Measurements from ENCODE around the gene MRPL37.
A peak's percentile ranks its signal among the peaks of the same experiment; 100 is the strongest.

MRPL37 gene

GRCh38 chr1:54247863-54248515 is 48.0 kb downstream of the MRPL37 start:
- peaks cover 38% of the 10 kb centered on the region for H3K4me1 ChIP-seq (ENCODE audit: control insufficient read depth, insufficient read depth, low read length)
- peaks cover 5% of the 10 kb centered on the region for H3K36me3 ChIP-seq (ENCODE audit: insufficient read depth, low read length)
- H3K4me3 ChIP-seq (ENCODE audit: low read length) = no peak overlapping the region
- no peak overlapping the region for H3K9ac ChIP-seq (ENCODE audit: low read depth, low read length)
- no peaks in the 10 kb centered on the region for H3K9me3 ChIP-seq (replicated peaks; ENCODE audit: low read length)
- H3K4me2 ChIP-seq (ENCODE audit: low read length) = no peak overlapping the region
- H3K27me3 ChIP-seq (ENCODE audit: control insufficient read depth, insufficient read depth, low read length) = no peaks in the 10 kb centered on the region

GRCh38 chr1:54248966-54249365 is 49.0 kb downstream of the MRPL37 start:
- peak overlapping the region; percentile 37 for H3K9ac ChIP-seq (ENCODE audit: low read depth, low read length)
- no peaks in the 10 kb centered on the region for H3K27me3 ChIP-seq (ENCODE audit: control insufficient read depth, insufficient read depth, low read length)
- H3K4me3 ChIP-seq (ENCODE audit: low read length) = no peak overlapping the region
- peaks cover 5% of the 10 kb centered on the region for H3K36me3 ChIP-seq (ENCODE audit: insufficient read depth, low read length)
- no peaks in the 10 kb centered on the region for H3K9me3 ChIP-seq (replicated peaks; ENCODE audit: low read length)
- H3K4me1 ChIP-seq (ENCODE audit: control insufficient read depth, insufficient read depth, low read length) = peaks cover 47% of the 10 kb centered on the region
- no peak overlapping the region for H3K4me2 ChIP-seq (ENCODE audit: low read length)

- H3K36me3 ChIP-seq (ENCODE audit: insufficient read depth, low read length) = peaks cover 5% of the 10 kb centered on the region
- no peaks in the 10 kb centered on the region for H3K27me3 ChIP-seq (ENCODE audit: control insufficient read depth, insufficient read depth, low read length)
- no peaks in the 10 kb centered on the region for H3K9me3 ChIP-seq (replicated peaks; ENCODE audit: low read length)
- H3K4me3 ChIP-seq (ENCODE audit: low read length) = no peak overlapping the region
- H3K9ac ChIP-seq (ENCODE audit: low read depth, low read length) = peak overlapping the region; percentile 47
- peaks cover 54% of the 10 kb centered on the region for H3K4me1 ChIP-seq (ENCODE audit: control insufficient read depth, insufficient read depth, low read length)
- peak overlapping the region; percentile 41 for H3K4me2 ChIP-seq (ENCODE audit: low read length)
Observed at GRCh38 chr1:54249819-54250435, 50.0 kb downstream of the MRPL37 start.

- H3K9ac ChIP-seq (ENCODE audit: low read depth, low read length) = no peak overlapping the region
- H3K27me3 ChIP-seq (ENCODE audit: control insufficient read depth, insufficient read depth, low read length) = no peaks in the 10 kb centered on the region
- peaks cover 56% of the 10 kb centered on the region for H3K4me1 ChIP-seq (ENCODE audit: control insufficient read depth, insufficient read depth, low read length)
- no peak overlapping the region for H3K4me3 ChIP-seq (ENCODE audit: low read length)
- H3K4me2 ChIP-seq (ENCODE audit: low read length) = no peak overlapping the region
- no peaks in the 10 kb centered on the region for H3K9me3 ChIP-seq (replicated peaks; ENCODE audit: low read length)
- peaks cover 5% of the 10 kb centered on the region for H3K36me3 ChIP-seq (ENCODE audit: insufficient read depth, low read length)
Observed at GRCh38 chr1:54250670-54251069, 50.7 kb downstream of the MRPL37 start.

- H3K27me3 ChIP-seq (ENCODE audit: control insufficient read depth, insufficient read depth, low read length) = no peaks in the 10 kb centered on the region
- H3K9ac ChIP-seq (ENCODE audit: low read depth, low read length) = no peak overlapping the region
- peaks cover 54% of the 10 kb centered on the region for H3K4me1 ChIP-seq (ENCODE audit: control insufficient read depth, insufficient read depth, low read length)
- no peaks in the 10 kb centered on the region for H3K36me3 ChIP-seq (ENCODE audit: insufficient read depth, low read length)
- H3K9me3 ChIP-seq (replicated peaks; ENCODE audit: low read length) = no peaks in the 10 kb centered on the region
- no peak overlapping the region for H3K4me3 ChIP-seq (ENCODE audit: low read length)
- H3K4me2 ChIP-seq (ENCODE audit: low read length) = no peak overlapping the region
Observed at GRCh38 chr1:54252371-54252936, 52.5 kb downstream of the MRPL37 start.

GRCh38 chr1:54253480-54253879 is 53.5 kb downstream of the MRPL37 start:
- Histone ChIP-seq H3K4me2 (ENCODE audit: low read length) (peak overlapping the region; percentile 63), H3K9me3 (replicated peaks; ENCODE audit: low read length) (no peaks in the 10 kb centered on the region), H3K4me3 (ENCODE audit: low read length) (no peak overlapping the region), H3K36me3 (ENCODE audit: insufficient read depth, low read length) (no peaks in the 10 kb centered on the region), H3K9ac (ENCODE audit: low read depth, low read length) (peak overlapping the region; percentile 15), H3K27me3 (ENCODE audit: control insufficient read depth, insufficient read depth, low read length) (no peaks in the 10 kb centered on the region), H3K4me1 (ENCODE audit: control insufficient read depth, insufficient read depth, low read length) (peaks cover 53% of the 10 kb centered on the region)

GRCh38 chr1:54254055-54254454 is 54.1 kb downstream of the MRPL37 start:
- Histone ChIP-seq H3K27me3 (ENCODE audit: control insufficient read depth, insufficient read depth, low read length) (no peaks in the 10 kb centered on the region), H3K36me3 (ENCODE audit: insufficient read depth, low read length) (no peaks in the 10 kb centered on the region), H3K4me3 (ENCODE audit: low read length) (no peak overlapping the region), H3K9me3 (replicated peaks; ENCODE audit: low read length) (no peaks in the 10 kb centered on the region), H3K4me1 (ENCODE audit: control insufficient read depth, insufficient read depth, low read length) (peaks cover 47% of the 10 kb centered on the region), H3K9ac (ENCODE audit: low read depth, low read length) (no peak overlapping the region), H3K4me2 (ENCODE audit: low read length) (peak overlapping the region; percentile 6)

- H3K9me3 ChIP-seq (replicated peaks; ENCODE audit: low read length) = no peaks in the 10 kb centered on the region
- no peak overlapping the region for H3K4me3 ChIP-seq (ENCODE audit: low read length)
- H3K27me3 ChIP-seq (ENCODE audit: control insufficient read depth, insufficient read depth, low read length) = no peaks in the 10 kb centered on the region
- H3K9ac ChIP-seq (ENCODE audit: low read depth, low read length) = no peak overlapping the region
- H3K36me3 ChIP-seq (ENCODE audit: insufficient read depth, low read length) = no peaks in the 10 kb centered on the region
- peaks cover 38% of the 10 kb centered on the region for H3K4me1 ChIP-seq (ENCODE audit: control insufficient read depth, insufficient read depth, low read length)
- H3K4me2 ChIP-seq (ENCODE audit: low read length) = no peak overlapping the region
Observed at GRCh38 chr1:54255026-54255702, 55.2 kb downstream of the MRPL37 start.

GRCh38 chr1:54256522-54257345 is 56.8 kb downstream of the MRPL37 start:
- Histone ChIP-seq H3K4me1 (ENCODE audit: control insufficient read depth, insufficient read depth, low read length) (peaks cover 32% of the 10 kb centered on the region), H3K4me3 (ENCODE audit: low read length) (no peak overlapping the region), H3K9ac (ENCODE audit: low read depth, low read length) (no peak overlapping the region), H3K27me3 (ENCODE audit: control insufficient read depth, insufficient read depth, low read length) (no peaks in the 10 kb centered on the region), H3K9me3 (replicated peaks; ENCODE audit: low read length) (no peaks in the 10 kb centered on the region), H3K36me3 (ENCODE audit: insufficient read depth, low read length) (no peaks in the 10 kb centered on the region), H3K4me2 (ENCODE audit: low read length) (no peak overlapping the region)

- Histone ChIP-seq H3K27me3 (ENCODE audit: control insufficient read depth, insufficient read depth, low read length) (no peaks in the 10 kb centered on the region), H3K4me2 (ENCODE audit: low read length) (no peak overlapping the region), H3K36me3 (ENCODE audit: insufficient read depth, low read length) (no peaks in the 10 kb centered on the region), H3K4me1 (ENCODE audit: control insufficient read depth, insufficient read depth, low read length) (peaks cover 30% of the 10 kb centered on the region), H3K9me3 (replicated peaks; ENCODE audit: low read length) (no peaks in the 10 kb centered on the region), H3K9ac (ENCODE audit: low read depth, low read length) (no peak overlapping the region), H3K4me3 (ENCODE audit: low read length) (no peak overlapping the region)
Observed at GRCh38 chr1:54257346-54257620, 57.3 kb downstream of the MRPL37 start.

GRCh38 chr1:54257876-54258275 is 57.9 kb downstream of the MRPL37 start:
- H3K4me2 ChIP-seq (ENCODE audit: low read length) = no peak overlapping the region
- H3K9me3 ChIP-seq (replicated peaks; ENCODE audit: low read length) = no peaks in the 10 kb centered on the region
- no peaks in the 10 kb centered on the region for H3K27me3 ChIP-seq (ENCODE audit: control insufficient read depth, insufficient read depth, low read length)
- H3K9ac ChIP-seq (ENCODE audit: low read depth, low read length) = no peak overlapping the region
- H3K36me3 ChIP-seq (ENCODE audit: insufficient read depth, low read length) = no peaks in the 10 kb centered on the region
- H3K4me3 ChIP-seq (ENCODE audit: low read length) = no peak overlapping the region
- peaks cover 25% of the 10 kb centered on the region for H3K4me1 ChIP-seq (ENCODE audit: control insufficient read depth, insufficient read depth, low read length)
